Thoracic aorta (tissue), 2 donors: ENCODE data around the gene LOXL3. TPM values are rescaled to one million over a fixed set of nuclear protein-coding genes. Genes with fewer than 3 reads are reported as not detected.

ENCODE experiments used
- ATAC-seq: fragments of 150-250 bp; one replicate; pipeline ENCODE4 v1.8.0; 2017; ENCODE audit warnings: low read depth; ENCODE audit not compliant: insufficient number of reproducible peaks, low FRiP score
- DNase-seq: peaks from one replicate; pipeline ENCODE4 v3.0.0-alpha.2; 2020; ENCODE audit warnings: low spot score
- H3K27ac ChIP-seq, 2 donors: fragments of 200-600 bp; sonication (generic); 1 replicate in 1 of 2; 2 replicates in 1 of 2; pipeline ENCODE4 v1.5.1; 2016; ENCODE audit warnings: mild to moderate bottlenecking in 2 of 2, moderate library complexity in 2 of 2
- H3K27me3 ChIP-seq: fragments of 200-600 bp; sonication (generic); replicated peaks from 2 replicates; pipeline ENCODE4 v1.6.0; 2016; ENCODE audit warnings: mild to moderate bottlenecking; ENCODE audit not compliant: insufficient read depth
- H3K36me3 ChIP-seq: fragments of 200-600 bp; sonication (generic); one replicate; pipeline ENCODE4 v1.5.1; 2016
- H3K4me1 ChIP-seq, 2 donors: fragments of 200-600 bp; sonication (generic); 1 replicate in 1 of 2; 2 replicates in 1 of 2; pipeline versions ENCODE4 v1.5.1 to v1.6.0; 2016; ENCODE audit warnings: low read depth in 2 of 2, mild to moderate bottlenecking in 1 of 2; ENCODE audit not compliant: control insufficient read depth in 1 of 2
- H3K4me3 ChIP-seq: fragments of 200-600 bp; sonication (generic); 2 replicates; pipeline ENCODE4 v1.5.1; 2016; ENCODE audit warnings: mild to moderate bottlenecking
- H3K9me3 ChIP-seq: fragments of 200-600 bp; sonication (generic); 2 replicates; pipeline ENCODE4 v1.5.1; 2016
- total RNA-seq, 2 donors: library from RNA; depleted of rRNA; stranded (reverse); fragments of >200 nt; gene quantifications; one replicate each; pipeline versions ENCODE4 v1.1.0 to v1.2.3, GENCODE V29; 2016
- TF ChIP-seq, protein P1 (sequence below): fragments of 200-600 bp; sonication (generic); IDR thresholded peaks from one replicate; pipeline ENCODE4 v1.5.1; 2019; ENCODE audit warnings: antibody characterized with exemption

Gene LOXL3
- total RNA-seq, 2 donors from 2014 or later = 16.6 to 24.9 TPM

GRCh38 chr2:74554820-74555531 is 1.2 kb upstream of the LOXL3 start:
- peak overlapping the region; percentile 86 to 92 for H3K27ac ChIP-seq
- TF ChIP-seq, protein P1, sequence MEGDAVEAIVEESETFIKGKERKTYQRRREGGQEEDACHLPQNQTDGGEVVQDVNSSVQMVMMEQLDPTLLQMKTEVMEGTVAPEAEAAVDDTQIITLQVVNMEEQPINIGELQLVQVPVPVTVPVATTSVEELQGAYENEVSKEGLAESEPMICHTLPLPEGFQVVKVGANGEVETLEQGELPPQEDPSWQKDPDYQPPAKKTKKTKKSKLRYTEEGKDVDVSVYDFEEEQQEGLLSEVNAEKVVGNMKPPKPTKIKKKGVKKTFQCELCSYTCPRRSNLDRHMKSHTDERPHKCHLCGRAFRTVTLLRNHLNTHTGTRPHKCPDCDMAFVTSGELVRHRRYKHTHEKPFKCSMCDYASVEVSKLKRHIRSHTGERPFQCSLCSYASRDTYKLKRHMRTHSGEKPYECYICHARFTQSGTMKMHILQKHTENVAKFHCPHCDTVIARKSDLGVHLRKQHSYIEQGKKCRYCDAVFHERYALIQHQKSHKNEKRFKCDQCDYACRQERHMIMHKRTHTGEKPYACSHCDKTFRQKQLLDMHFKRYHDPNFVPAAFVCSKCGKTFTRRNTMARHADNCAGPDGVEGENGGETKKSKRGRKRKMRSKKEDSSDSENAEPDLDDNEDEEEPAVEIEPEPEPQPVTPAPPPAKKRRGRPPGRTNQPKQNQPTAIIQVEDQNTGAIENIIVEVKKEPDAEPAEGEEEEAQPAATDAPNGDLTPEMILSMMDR = no peak
- DNase-seq = no peak

DNA sequence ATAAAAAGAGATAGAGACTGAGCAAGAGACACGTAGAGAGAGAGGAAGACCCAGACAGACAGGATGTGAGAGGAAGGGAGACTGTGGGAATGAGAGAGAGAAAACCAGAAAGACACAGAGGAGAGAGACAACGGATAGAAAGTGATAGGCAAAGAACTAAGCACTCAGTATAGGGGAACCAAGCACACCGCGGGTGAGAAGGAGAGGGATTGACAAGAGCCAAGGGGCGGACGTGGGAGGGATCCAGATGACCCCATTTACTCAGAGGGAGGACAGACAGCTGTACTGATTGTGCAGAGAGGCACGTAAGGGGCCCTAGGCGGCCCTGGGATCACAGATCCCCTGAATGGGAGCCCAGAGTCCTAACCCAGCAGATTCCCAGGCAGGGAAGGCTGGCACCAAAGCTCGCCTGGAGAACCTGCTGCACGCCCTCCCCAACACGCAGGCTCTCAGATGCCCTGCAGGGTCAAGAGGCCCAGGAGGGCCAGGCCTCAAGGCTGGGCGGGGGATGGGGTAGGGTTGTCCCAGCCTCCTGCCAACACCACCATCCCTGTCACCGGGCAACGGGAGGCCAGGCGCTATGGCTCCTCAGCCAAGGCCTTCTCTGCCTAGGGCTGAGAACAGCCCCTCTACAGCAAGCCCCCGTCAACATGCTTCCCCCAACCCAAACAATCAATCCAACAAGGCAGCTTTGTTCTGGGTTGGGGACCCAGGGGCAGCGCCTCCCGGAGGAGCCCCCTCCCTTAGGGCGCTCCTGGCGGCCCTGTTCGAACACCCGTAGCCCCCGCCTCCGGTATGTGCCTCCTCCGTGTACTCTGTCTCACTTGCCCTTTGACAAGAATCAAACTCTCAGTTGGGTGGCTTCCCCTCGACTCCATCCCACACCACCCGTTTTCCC is 579 bp downstream of the LOXL3 start:
- DNase-seq (no peak), ATAC-seq (no peak)
- no peaks in the 10 kb centered on the region for H3K9me3 ChIP-seq
- peak overlapping the region; percentile 82 for H3K4me3 ChIP-seq
- no peaks in the 10 kb centered on the region for H3K27me3 ChIP-seq
- peaks cover 7 to 28% of the 10 kb centered on the region in 2 donors for H3K4me1 ChIP-seq
- H3K36me3 ChIP-seq = peaks cover 4% of the 10 kb centered on the region
- H3K27ac ChIP-seq = peak overlapping the region; percentile 86 to 92
- TF ChIP-seq, protein P1 = no peak

More at GRCh38 chr2:74554820-74555531, 1.2 kb upstream of the LOXL3 start:
- Histone ChIP-seq H3K9me3 (no peaks in the 10 kb centered on the region), H3K4me1 (peaks cover 0 to 15% of the 10 kb centered on the region in 2 donors), H3K27me3 (no peaks in the 10 kb centered on the region), H3K4me3 (peak overlapping the region; percentile 82), H3K36me3 (peaks cover 4% of the 10 kb centered on the region)
- no peak for ATAC-seq

DNA sequence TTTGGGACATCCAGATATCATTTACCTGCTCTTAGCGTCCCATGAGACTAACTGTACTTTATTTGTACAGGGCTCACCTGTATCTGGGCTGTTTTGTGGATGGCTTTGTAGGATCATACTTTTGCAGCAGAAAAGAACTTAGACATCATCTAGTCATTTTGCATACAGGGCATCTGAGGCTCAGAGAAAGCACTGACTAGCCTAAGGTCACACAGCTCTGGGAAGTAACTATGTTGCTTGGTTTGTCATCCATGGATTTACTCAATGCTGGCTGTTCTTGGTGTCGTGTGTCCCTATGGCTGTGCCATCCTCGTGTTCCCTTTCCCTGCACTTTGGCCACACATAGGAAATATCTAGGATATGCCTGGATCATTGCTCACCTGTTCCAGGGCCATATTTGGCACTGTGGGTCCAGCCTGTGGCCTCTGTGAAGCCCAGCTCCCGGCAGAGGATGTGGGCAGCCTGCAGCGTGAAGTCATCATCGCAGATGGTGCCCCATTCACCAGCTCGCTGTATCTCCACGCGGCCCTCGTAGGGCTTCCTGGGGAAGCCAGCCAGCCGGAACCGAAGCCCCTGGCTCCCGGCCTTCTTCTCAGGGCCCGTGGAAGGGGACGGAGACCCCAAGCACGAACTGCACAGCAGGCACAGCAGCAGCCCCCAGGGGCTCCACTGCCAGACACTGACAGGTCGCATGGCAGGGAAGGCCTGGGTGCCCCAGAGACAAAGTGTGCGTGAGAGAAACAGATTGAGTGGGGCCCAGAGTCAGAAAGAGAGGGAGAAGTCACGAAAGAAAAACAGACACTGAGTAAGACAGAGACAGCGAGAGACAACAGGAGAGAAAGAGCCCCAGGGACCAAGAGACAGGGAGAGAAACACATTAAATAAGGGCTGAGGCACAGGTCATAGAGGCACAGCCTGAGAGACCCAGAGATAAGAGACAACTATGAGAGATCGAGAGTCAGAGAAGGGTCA is 1.5 kb downstream of the LOXL3 start:
- H3K27ac ChIP-seq = no peak overlapping the region
- H3K9me3 ChIP-seq = no peaks in the 10 kb centered on the region
- peaks cover 4% of the 10 kb centered on the region for H3K36me3 ChIP-seq
- peaks cover 7 to 29% of the 10 kb centered on the region in 2 donors for H3K4me1 ChIP-seq
- no peaks in the 10 kb centered on the region for H3K27me3 ChIP-seq
- no peak for ATAC-seq
- peak overlapping the region; percentile 82 for H3K4me3 ChIP-seq
- TF ChIP-seq, protein P1 = no peak
- DNase-seq = no peak

DNA sequence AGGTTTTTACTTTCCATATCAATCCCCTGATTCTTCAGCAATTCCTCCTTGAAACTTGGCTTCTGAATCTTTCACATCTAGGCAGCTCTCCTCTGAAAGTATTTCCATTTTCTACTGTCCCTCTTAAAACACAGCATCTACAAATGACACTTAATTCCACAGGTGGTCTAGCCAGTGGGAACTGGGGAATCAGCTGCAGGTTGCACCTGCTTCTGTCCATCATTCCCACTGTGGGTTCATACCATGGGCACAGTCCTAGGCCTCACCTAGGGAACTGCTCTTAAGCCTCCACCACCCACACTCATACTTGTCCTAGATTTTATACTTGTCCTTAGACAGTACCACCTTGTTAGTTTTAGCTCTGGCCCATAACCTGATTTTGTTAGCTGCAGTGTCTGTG is 2.2 kb downstream of the LOXL3 start:
- ATAC-seq (no peak), DNase-seq (no peak)
- Histone ChIP-seq H3K4me3 (no peak overlapping the region), H3K36me3 (peaks cover 3% of the 10 kb centered on the region), H3K9me3 (no peaks in the 10 kb centered on the region), H3K27me3 (no peaks in the 10 kb centered on the region), H3K4me1 (peaks cover 7 to 29% of the 10 kb centered on the region in 2 donors), H3K27ac (no peak overlapping the region)
- TF ChIP-seq, protein P1 = no peak
